Astrocyte of the cerebellum (primary cell): ENCODE results near the gene CUL1.

Experiments
- DNase-seq: peaks from one replicate; pipeline ENCODE4 v3.0.0-alpha.2; 2011; ENCODE audit warnings: low read depth
- H3K4me3 ChIP-seq: 2 replicates; pipeline ENCODE4 v1.5.1; 2011; ENCODE audit warnings: mild to moderate bottlenecking, low read depth, low read length, moderate library complexity
- CTCF ChIP-seq: IDR thresholded peaks from 2 replicates; pipeline ENCODE4 v1.5.1; 2012; ENCODE audit warnings: low read length, low read depth, moderate library complexity, mild to moderate bottlenecking; ENCODE audit errors: missing control alignments
- in situ Hi-C: cut with HindIII; loops from 2 replicates; pipeline ENCODE4 v1.10.0; 2017; ENCODE audit warnings: low sequenced_read_pairs

The CUL1 gene

GRCh38 chr7:148738737-148739535, 40.2 kb downstream of the CUL1 start:
- in situ Hi-C loops = no loop called here
- DNase-seq = no peak

GRCh38 chr7:148746135-148746534, 47.4 kb downstream of the CUL1 start:
- H3K4me3 ChIP-seq = no peak overlapping the region
- TF ChIP-seq CTCF = no peak
- in situ Hi-C loops = no loop called here
- DNase-seq = no peak

More at GRCh38 chr7:148738737-148739535, 40.2 kb downstream of the CUL1 start:
- H3K4me3 ChIP-seq = no peak overlapping the region
- TF ChIP-seq CTCF = no peak

- H3K4me3 ChIP-seq = no peak overlapping the region
- DNase-seq = no peak
- in situ Hi-C loops = no loop called here
- peak; percentile 6 for TF ChIP-seq CTCF
Measured at GRCh38 chr7:148747274-148747673, 48.6 kb downstream of the CUL1 start.

GRCh38 chr7:148750442-148751355, 52.0 kb downstream of the CUL1 start:
- H3K4me3 ChIP-seq = no peak overlapping the region
- in situ Hi-C loops = no loop called here
- TF ChIP-seq CTCF = no peak
- peak; percentile 38 for DNase-seq

- H3K4me3 ChIP-seq = no peak overlapping the region
- no peak for TF ChIP-seq CTCF
- no peak for DNase-seq
- in situ Hi-C loops = no loop called here
Measured at GRCh38 chr7:148753224-148753623, 54.5 kb downstream of the CUL1 start.

- no peak for TF ChIP-seq CTCF
- no peak overlapping the region for H3K4me3 ChIP-seq
- in situ Hi-C loops = no loop called here
- DNase-seq = no peak
Measured at GRCh38 chr7:148754912-148755311, 56.2 kb downstream of the CUL1 start.
